Testis (tissue), 2 donors: ENCODE results near the gene GPER1.

Experiments used
- POLR2A ChIP-seq: fragments of 450-650 bp; IDR thresholded peaks from one replicate; pipeline ENCODE4 v1.6.1; 2017; ENCODE audit warnings: antibody characterized with exemption, mild to moderate bottlenecking, moderate library complexity
- TF ChIP-seq, protein P1 (sequence below), 3 experiments: fragments of 450-650 bp in 2 of 3; fragments of 200-600 bp in 1 of 3; sonication (generic) in 1 of 3; IDR thresholded peaks; one replicate each; pipeline ENCODE4 v1.5.1; 2016 to 2019; ENCODE audit warnings: antibody characterized with exemption in 3 of 3, mild to moderate bottlenecking in 2 of 3, moderate library complexity in 1 of 3

DNA sequence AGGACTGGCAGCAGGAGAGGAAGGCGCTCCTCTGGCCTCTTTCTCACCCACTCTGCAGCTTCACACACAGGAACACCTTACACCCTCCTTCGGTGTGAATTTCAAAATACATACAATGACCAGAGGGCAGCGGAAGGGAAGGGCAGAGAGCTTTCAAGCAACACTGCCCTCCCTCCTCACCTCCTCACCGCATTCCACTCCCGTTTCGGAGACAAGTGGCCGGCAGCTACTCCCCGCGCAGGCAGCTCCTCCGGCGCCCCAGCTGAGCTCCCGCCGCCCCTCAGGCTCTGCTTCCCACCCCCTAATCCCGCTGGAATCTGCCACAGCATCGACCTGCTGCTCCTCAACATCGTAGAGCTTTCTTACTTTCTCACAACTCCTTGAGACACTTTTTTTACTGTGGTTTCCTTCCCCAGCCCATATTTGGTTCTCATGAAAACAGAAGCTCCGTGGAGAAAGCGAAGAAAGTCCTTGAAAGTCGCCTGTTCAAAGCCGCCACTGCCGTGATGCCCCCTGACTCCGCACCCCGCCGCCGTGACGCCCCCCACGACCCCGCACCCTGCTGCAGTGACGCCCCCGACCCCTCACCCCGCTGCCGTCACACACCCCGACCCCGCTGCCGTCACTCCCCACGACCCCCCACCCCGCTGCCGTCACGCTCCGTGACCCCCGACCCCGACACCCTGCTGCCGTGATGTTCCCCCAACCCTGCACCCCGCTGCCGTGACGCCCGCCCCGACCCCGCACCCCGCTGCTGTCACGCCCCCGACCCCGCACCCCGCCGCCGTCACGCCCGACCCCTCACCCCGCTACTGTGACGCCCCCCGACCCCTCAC lies 14.6 kb upstream of the GPER1 start:
- TF ChIP-seq, protein P1, sequence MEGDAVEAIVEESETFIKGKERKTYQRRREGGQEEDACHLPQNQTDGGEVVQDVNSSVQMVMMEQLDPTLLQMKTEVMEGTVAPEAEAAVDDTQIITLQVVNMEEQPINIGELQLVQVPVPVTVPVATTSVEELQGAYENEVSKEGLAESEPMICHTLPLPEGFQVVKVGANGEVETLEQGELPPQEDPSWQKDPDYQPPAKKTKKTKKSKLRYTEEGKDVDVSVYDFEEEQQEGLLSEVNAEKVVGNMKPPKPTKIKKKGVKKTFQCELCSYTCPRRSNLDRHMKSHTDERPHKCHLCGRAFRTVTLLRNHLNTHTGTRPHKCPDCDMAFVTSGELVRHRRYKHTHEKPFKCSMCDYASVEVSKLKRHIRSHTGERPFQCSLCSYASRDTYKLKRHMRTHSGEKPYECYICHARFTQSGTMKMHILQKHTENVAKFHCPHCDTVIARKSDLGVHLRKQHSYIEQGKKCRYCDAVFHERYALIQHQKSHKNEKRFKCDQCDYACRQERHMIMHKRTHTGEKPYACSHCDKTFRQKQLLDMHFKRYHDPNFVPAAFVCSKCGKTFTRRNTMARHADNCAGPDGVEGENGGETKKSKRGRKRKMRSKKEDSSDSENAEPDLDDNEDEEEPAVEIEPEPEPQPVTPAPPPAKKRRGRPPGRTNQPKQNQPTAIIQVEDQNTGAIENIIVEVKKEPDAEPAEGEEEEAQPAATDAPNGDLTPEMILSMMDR (IDR thresholded peaks at IDR 0.05) = no peak
- no peak for TF ChIP-seq POLR2A
